Stimulated activated CD4-positive, alpha-beta T cell treated with anti-CD3 and anti-CD28 coated beads, TNF-alpha, amount 100 ng/mL, for 4 hours (primary cell): ENCODE data around the gene FAM114A2.
"Not testable (repeated sequence)": the region's sequence is repeated elsewhere in the genome, so short reads cannot be mapped to it uniquely, and the experiment has no call there.

Experiments used
- DNase-seq, 3 experiments: peaks; one replicate each; pipeline ENCODE4 v3.0.0-alpha.2; 2020; ENCODE audit warnings: low read depth in 3 of 3

The FAM114A2 gene

DNA sequence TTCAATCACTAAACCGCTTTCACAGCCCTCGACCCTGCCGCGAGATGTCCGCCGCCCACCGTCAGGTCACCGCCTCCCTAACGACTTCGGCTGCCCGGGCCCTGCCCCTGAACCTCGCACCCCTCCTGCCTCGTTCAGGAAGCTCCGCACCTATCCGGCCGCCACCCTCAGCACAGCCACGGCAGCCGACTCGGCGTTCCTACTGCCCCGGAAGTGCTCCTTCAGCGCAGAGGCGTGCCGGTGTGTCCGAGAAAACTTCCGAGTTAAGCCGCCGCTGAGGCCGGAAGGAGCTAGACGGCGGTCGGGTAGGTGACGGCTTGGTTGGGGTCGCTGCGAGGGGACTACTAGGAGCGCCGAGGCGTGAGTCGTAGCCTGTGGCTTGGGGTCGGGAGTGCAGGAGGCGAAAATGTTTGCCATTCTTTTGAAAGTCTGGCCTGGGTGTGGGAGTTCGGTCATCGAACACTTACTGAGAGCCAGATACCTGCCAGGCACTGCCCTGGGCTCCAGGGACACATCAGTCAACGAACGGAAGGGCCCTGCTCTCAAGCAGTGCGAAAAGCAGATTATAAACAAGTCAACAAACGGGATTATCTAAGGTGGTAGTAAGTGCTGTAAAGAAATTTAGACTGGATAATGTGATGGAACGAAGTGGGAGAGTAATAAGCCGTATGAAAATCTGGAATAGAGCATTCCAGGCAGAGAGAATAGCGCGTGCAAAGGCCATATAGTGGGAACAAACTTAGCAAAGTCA is at the start of gene FAM114A2, which contains the start of gene MFAP3:
Gene FAM114A2 (minus strand): TSS at position 204 of the 751 bp plus-strand sequence. CDS start 3,957 bp downstream, outside the sequence.
Gene MFAP3 (plus strand): TSS at position 261 of the 751 bp plus-strand sequence. CDS start 10,756 bp downstream, outside the sequence.
- peak; percentile 65 to 76 (median 75) for DNase-seq

DNA sequence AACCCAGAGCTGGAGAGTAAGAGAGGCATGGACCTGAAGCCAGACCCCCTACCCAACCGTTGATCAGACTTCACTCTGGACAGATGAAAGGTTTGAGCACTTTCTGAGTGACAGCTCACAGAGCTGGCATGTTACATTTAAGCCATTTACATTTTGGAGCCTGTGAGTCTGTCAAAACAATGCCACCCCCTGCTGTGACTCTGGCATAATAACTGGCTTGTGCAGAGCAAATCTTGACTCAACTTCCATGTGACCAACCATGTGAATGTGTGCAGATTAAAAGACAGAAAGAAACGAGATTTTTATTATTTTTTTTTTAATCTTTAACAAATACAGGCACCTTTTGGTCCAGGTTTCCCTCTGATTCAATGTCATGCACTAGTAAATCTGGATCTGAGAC is 48.5 kb upstream of the FAM114A2 start:
- DNase-seq, result no peak

DNA sequence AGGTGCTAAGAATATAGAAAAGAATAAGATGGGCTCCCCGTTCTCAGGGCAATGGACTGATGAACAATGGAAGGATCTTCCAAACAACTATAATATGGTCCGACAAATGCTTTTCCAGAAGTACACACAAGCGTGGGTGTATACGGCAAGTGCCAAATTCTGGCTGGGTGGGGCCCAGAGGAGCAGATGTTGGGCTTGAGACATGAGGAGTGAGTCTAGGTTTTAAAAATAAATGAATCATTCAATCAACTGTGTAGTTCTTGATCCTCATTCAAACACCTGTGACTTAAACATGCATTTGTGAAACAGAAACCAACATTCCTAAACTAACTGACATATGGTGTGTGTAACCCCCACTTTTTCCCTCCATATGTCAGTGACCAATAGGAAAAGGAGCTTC is 47.9 kb upstream of the FAM114A2 start:
- no peak for DNase-seq

DNA sequence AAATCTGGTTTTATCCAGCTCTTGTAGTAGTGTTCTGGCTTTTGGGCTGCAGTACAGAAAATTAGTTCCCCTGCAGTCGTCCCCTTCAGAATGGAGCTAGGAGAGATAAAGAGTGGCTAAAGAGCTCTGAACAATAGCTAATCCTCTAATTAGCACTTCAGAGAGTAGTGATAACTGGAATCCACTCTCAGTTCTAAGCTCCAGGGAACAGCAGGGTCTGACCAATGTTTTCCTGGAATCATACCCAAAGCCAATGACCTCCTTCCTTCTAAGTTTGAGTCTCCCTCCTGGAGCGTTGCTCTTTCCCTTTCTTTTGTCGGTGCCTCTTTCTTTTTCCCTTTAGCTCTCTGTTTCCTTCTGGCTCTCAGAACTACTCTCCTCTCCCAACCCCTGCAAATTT is 47.4 kb upstream of the FAM114A2 start:
- no peak for DNase-seq

- no peak for DNase-seq
Measured at GRCh38 chr5:154084062-154084639, 45.4 kb upstream of the FAM114A2 start.

DNA sequence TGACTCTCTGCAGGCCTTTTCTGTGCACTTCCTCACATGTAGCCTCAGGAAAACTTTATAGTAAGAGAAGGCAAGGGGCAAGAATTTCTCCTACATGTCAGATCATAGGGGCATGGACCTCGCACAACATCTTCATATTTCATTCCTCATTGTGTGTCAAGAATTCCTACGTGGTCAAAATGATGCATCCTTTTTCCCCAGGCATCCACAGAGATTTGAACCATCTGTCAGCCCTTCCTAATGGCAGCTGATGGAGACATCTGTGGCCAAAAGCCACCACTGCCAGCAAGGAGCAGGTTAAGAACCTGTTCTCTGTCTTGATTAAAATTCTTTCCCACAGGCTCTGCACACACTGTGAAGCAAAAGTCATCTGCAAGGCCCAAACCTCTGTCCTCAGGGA is 42.5 kb upstream of the FAM114A2 start:
- DNase-seq, result no peak

- no peak for DNase-seq
Measured at GRCh38 chr5:154078272-154078671, 39.6 kb upstream of the FAM114A2 start.

DNA sequence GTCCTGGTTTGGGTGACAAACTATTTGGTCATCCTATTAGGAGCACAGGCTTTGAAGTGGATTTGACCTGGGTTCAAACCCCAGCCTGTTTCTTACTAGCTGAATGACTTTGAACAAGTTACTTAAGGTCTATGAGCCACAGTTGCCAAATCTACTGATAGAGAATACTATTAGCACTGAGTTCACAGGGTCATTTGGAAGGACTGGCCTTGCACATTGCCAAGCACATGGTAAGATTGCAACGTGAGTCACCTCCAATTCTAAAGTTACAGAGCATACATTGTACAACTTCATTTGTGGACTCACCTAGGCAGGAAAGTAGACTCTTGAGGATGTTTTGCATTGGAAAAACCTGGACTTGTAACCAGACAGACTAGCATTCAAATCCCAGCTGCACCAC is 39.0 kb upstream of the FAM114A2 start:
- no peak for DNase-seq

DNA sequence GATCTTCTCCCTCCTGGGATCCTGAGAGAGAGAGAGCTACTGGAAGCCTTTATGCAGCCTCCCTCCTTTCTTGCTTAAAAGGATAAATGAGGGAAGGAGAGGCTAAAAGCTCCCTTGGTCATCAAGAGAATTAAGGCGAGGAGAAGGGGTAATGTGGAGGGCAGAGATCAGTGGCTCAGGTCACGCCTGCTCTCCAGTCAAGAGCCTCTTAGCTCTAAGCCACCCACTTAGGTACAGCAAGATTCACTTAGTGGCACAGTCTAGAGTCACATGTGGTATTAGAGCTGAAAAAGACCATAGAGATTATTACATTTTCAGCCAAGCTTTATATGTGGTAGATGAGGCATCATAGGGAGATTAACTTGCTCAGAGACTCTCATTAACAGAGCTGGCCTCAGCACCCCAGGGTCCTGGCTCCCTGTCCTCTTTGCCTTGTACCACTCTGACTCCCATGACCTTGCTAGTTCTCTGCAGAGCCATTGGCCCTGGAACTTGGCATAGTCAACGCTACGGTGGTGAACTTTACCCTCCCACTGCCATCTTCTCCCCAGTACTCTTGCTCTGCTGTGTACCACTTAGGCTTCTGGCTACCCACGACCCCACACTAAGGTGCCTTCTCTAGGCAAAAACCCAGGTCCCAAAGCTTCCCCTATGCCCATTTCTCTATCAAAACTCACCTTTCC is 37.7 kb upstream of the FAM114A2 start:
- no peak for DNase-seq

DNA sequence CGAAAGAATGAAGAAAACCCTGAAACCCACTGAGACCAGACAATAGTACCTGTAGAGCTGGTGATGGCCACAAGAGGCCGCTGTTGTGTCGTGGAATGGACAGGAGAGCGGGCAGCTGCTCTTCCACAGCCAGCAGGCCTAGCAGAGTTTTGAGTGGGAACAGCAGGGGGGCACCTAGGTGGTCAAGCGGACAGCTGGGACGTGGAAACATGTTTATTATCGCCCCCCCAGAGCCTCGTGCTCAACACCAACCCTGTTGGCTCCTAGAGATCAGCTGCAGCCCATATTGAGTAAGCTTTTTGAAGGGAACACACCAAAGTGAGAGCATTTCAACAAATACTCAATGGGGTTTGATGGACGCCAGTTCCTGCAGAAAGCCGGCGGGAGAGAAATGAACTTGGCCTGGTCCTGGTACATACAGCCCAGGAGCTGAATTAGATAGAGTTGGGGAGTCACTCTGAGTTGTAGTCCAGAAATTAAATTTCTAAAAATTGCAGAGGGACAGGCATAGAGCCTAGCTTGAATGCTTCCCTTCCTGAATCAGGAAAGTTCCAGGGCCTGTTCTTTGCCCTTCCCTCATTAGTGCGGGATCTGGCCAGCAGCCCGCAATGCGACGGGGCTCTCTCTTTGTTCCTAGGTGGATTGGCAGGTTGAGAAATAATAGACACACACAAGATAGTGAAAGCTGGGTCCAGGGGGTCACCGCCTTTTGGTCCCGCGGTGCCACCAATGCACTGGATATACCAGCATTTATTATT is 33.9 kb upstream of the FAM114A2 start:
- DNase-seq, result peak; percentile 62 to 72 (median 69)

GRCh38 chr5:154071799-154072413 is 33.2 kb upstream of the FAM114A2 start:
- DNase-seq, result no peak

GRCh38 chr5:154069854-154070253 is 31.1 kb upstream of the FAM114A2 start:
- not testable (repeated sequence) for DNase-seq

DNA sequence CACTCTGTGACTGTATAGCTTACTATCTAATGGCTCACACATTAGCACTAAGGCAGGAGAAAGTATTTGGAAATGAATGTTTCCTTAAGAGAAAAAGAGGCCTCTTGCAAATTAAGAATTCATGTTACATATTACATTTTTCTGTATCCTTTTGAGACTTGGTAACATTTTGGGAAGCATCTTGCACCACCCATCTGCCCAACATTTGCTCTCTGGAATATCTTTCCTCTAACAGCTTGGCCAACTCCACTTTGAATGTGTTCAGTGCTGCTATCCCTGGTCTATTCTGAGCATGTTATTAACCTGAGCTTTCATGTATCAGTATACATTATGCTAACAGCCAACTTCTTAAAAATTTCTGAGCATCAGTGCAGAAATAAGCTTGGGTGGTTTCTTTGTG is 27.3 kb upstream of the FAM114A2 start:
- no peak for DNase-seq

GRCh38 chr5:154063372-154063771 is 24.7 kb upstream of the FAM114A2 start:
- no peak for DNase-seq

- DNase-seq, result no peak
Measured at GRCh38 chr5:154060606-154061005, 21.9 kb upstream of the FAM114A2 start.

GRCh38 chr5:154059583-154059982 is 20.9 kb upstream of the FAM114A2 start:
- DNase-seq, result no peak

DNA sequence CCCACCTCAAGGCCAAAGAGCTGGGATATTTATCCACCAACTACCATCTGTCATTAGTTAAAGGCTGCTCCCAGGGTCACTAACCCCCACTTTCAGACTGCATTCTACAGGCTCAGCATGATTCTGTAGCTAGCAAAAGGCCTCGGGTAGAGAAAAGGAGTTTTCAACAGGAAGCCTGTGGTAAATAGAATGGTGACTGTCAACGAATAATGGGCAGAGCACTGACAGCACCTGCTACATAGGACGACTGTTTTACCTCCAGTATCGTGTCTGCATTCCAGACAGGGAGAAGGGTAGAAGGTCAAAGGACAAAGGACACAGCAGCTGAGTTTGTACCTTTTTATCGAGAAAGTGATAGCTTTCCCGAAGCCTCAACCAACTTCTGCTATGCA is 20.3 kb upstream of the FAM114A2 start:
- DNase-seq, result no peak

GRCh38 chr5:154058055-154059038 is 19.6 kb upstream of the FAM114A2 start:
- DNase-seq, result no peak

DNA sequence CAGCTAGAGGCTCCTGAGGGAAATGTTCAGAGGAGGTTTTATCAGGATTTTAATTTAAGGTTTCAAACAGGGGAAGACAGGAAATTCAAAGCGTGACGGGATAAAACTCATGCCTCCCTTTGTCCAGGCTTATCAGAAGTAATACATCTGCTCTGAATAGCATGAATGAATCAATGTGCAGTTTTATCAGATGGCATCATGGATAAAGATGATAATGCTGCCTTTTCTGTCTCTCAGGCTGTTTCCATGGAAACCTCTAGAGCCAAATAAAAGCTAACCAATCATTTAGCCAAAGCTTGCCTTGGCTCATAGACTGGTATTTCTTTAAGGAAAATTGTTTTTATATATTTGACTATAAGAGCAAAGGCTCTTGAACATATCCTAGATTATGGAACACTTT is 16.5 kb upstream of the FAM114A2 start:
- no peak for DNase-seq

DNA sequence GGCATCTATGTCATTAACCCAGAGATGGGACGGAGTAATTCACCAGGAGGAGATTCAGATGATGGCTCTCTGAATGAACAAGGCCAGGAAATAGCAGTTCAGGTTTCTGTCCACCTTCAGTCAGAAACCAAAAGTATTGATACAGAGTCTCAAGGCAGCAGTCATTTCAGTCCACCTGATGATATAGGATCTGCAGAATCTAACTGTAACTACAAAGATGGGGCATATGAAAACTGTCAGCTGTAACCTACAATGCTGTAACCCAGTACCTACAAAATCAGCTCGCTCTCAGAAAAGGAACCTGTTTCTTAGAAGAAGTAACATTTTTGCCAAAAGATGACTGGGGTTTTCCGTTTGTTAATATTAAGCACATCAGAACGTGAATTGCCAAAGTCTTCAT is 14.8 kb upstream of the FAM114A2 start:
- no peak for DNase-seq
